Left forelimb (tissue), 1 donor: ENCODE measurements around the gene PRLR.

Source experiments
- DNase-seq: peaks from one replicate; pipeline ENCODE4 v3.0.0-alpha.2; 2018; ENCODE audit warnings: low spot score

PRLR gene

GRCh38 chr5:35031276-35031675 lies 199.0 kb downstream of the PRLR start:
- no peak for DNase-seq

GRCh38 chr5:35030426-35031100 lies 199.7 kb downstream of the PRLR start:
- DNase-seq, result no peak

GRCh38 chr5:35029333-35029732 lies 201.0 kb downstream of the PRLR start:
- DNase-seq, result no peak

GRCh38 chr5:35026941-35027340 lies 203.3 kb downstream of the PRLR start:
- no peak for DNase-seq

GRCh38 chr5:35026280-35026840 lies 203.9 kb downstream of the PRLR start:
- DNase-seq, result no peak

- DNase-seq, result no peak
Observed at GRCh38 chr5:35024911-35025510, 205.3 kb downstream of the PRLR start.

- no peak for DNase-seq
Observed at GRCh38 chr5:35023391-35024178, 206.7 kb downstream of the PRLR start.

- no peak for DNase-seq
Observed at GRCh38 chr5:35016174-35017051, 213.9 kb downstream of the PRLR start.

- no peak for DNase-seq
Observed at GRCh38 chr5:35015063-35015462, 215.2 kb downstream of the PRLR start.

- no peak for DNase-seq
Observed at GRCh38 chr5:35012796-35013195, 217.5 kb downstream of the PRLR start.

- DNase-seq, result no peak
Observed at GRCh38 chr5:35012365-35012764, 217.9 kb downstream of the PRLR start.

- DNase-seq, result no peak
Observed at GRCh38 chr5:35010676-35011075, 219.6 kb downstream of the PRLR start.

- DNase-seq, result no peak
Observed at GRCh38 chr5:35009657-35010056, 220.6 kb downstream of the PRLR start.

- DNase-seq, result no peak
Observed at GRCh38 chr5:35009019-35009418, 221.3 kb downstream of the PRLR start.

- DNase-seq, result no peak
Observed at GRCh38 chr5:35004771-35005170, 225.5 kb downstream of the PRLR start.

- no peak for DNase-seq
Observed at GRCh38 chr5:35004200-35004599, 226.1 kb downstream of the PRLR start.

GRCh38 chr5:35003018-35003957 lies 227.0 kb downstream of the PRLR start:
- peak; percentile 69 for DNase-seq

GRCh38 chr5:35002459-35002858 lies 227.8 kb downstream of the PRLR start:
- DNase-seq, result no peak

GRCh38 chr5:35001842-35002241 lies 228.4 kb downstream of the PRLR start:
- no peak for DNase-seq
